Spleen (tissue), 7 donors: ENCODE results near the gene IL36A.

Source experiments
- CTCF ChIP-seq, 11 experiments: fragments of 200-600 bp in 7 of 11; fragments of 450-650 bp in 4 of 11; sonication (generic) in 4 of 11; IDR thresholded peaks in 8 of 11; conservative IDR thresholded peaks in 3 of 11; 1 replicate in 7 of 11; 2 replicates in 4 of 11; pipeline versions ENCODE4 v1.4.0 to v1.8.0; 2016 to 2021; ENCODE audit warnings: antibody characterized with exemption in 11 of 11, inconsistent platforms in 4 of 11, mild to moderate bottlenecking in 1 of 11
- POLR2A ChIP-seq, 3 donors: fragments of 450-650 bp; IDR thresholded peaks; one replicate each; pipeline ENCODE4 v1.5.1; 2017; ENCODE audit warnings: antibody characterized with exemption in 3 of 3, mild to moderate bottlenecking in 1 of 3
- donor health status: DM: no; HTN: no; CAD: no; lungs with moderate emphysema.
- donor health status: DM: no; HTN: no; CAD: no.
- donor health status: DM: no; HTN: no; CAD: no.

GRCh38 chr2:113002677-113003076 is 2.6 kb upstream of the IL36A start:
- no peak for TF ChIP-seq CTCF (IDR thresholded peaks at IDR 0.05 in 8 of 11, conservative IDR thresholded peaks at IDR 0.05 in 3 of 11)
- TF ChIP-seq POLR2A (IDR thresholded peaks at IDR 0.05): no peak
